Neural cell (in vitro differentiated cells): ENCODE results near the gene LRP1.

Experiments used
- CTCF ChIP-seq: fragments of 450-650 bp; IDR thresholded peaks from 2 replicates; pipeline ENCODE4 v1.5.1; 2014; ENCODE audit warnings: antibody characterized with exemption, mild to moderate bottlenecking, moderate library complexity; ENCODE audit not compliant: poor library complexity, severe bottlenecking
- EZH2 ChIP-seq: fragments of 200-600, 300-800 bp; shearing (Covaris generic), sonication (generic); IDR thresholded peaks from 2 replicates; pipeline ENCODE4 v1.6.1; 2014; ENCODE audit warnings: antibody characterized with exemption, low read length, borderline replicate concordance, mild to moderate bottlenecking; ENCODE audit not compliant: insufficient read depth, poor library complexity, severe bottlenecking
- MXI1 ChIP-seq: fragments of 450-650 bp; conservative IDR thresholded peaks from 2 replicates; pipeline ENCODE4 v1.6.1; 2014; ENCODE audit warnings: antibody characterized with exemption, mild to moderate bottlenecking; ENCODE audit not compliant: poor library complexity, severe bottlenecking
- POLR2AphosphoS5 ChIP-seq: IDR thresholded peaks from 2 replicates; pipeline ENCODE4 v1.6.1; 2012
- RAD21 ChIP-seq: fragments of 450-650 bp; conservative IDR thresholded peaks from 2 replicates; pipeline ENCODE4 v1.6.1; 2014; ENCODE audit warnings: antibody characterized with exemption, mild to moderate bottlenecking, moderate library complexity
- REST ChIP-seq: IDR thresholded peaks from 2 replicates; pipeline ENCODE4 v1.6.1; 2012; ENCODE audit warnings: borderline replicate concordance
- TAF1 ChIP-seq: IDR thresholded peaks from 2 replicates; pipeline ENCODE4 v1.6.1; 2012; ENCODE audit warnings: low read depth

- no peak for TF ChIP-seq CTCF
- no peak for TF ChIP-seq EZH2
- TF ChIP-seq RAD21: no peak
- TF ChIP-seq MXI1: no peak
- TF ChIP-seq REST: no peak
- TF ChIP-seq POLR2AphosphoS5: peak; percentile 30
- peak; percentile 40 for TF ChIP-seq TAF1
Observed at GRCh38 chr12:57089271-57090245, 38.7 kb upstream of the LRP1 start.
